IPS-18c (cell line): ENCODE results near the gene PCED1A.
"Not testable (repeated sequence)": the region's sequence is repeated elsewhere in the genome, so short reads cannot be mapped to it uniquely, and the experiment has no call there.

Source experiments
- H3K4me3 ChIP-seq: 2 replicates; pipeline ENCODE4 v1.7.0; 2013; ENCODE audit warnings: low read depth, mild to moderate bottlenecking, low read length, moderate library complexity; ENCODE audit not compliant: insufficient read depth
- H3K9me3 ChIP-seq: one replicate; pipeline ENCODE4 v1.6.1; 2013; ENCODE audit warnings: mild to moderate bottlenecking, low read length, moderate library complexity; ENCODE audit not compliant: control insufficient read depth, insufficient read depth

The PCED1A gene

DNA sequence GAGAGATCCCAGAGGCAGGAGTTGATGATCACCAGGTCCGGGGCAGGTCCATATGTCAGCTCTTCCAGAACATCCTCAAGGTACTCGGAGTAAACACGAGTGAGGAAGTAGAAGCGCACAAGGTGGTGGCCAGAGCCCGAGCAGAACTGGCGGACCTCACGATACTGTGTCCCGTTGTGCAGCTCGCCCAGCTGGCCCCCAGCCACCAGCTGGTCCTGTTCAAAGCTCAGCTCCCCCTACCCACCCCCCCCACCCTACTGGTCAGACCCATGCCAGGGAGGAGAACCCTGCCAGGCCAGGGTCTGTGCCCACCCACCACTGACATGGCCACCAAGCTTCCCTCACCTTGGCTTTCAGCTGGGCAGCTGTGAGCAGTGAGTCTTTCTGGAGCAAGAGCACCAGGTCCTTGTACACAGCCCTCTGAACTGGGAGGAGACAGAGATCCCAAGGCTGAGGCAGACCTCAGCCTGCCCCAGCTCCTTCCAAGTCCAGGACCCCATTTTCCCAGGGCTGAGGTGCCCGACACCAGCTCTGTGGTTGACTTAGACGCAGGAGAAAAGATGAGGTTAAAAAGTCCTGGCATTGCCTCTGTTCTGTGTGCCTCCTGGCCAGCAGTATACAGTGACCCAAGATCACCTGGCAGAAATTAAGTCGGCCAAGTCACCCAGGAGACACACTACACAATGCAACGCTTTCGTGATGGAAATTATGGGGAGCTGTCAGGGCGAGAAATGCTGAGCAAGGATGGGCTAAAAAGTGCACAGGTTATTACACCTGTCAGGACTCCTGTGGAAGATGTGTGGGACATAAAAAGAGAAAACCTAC is 1.4 kb downstream of the PCED1A start:
- Histone ChIP-seq H3K9me3 (no peaks in the 10 kb centered on the region), H3K4me3 (no peak overlapping the region)

- H3K4me3 ChIP-seq, result no peak overlapping the region
Observed at GRCh38 chr20:2838170-2838797, 2.2 kb downstream of the PCED1A start.

GRCh38 chr20:2837221-2837960 is 3.1 kb downstream of the PCED1A start:
- no peak overlapping the region for H3K4me3 ChIP-seq
- no peaks in the 10 kb centered on the region for H3K9me3 ChIP-seq

More at GRCh38 chr20:2838170-2838797, 2.2 kb downstream of the PCED1A start:
- H3K9me3 ChIP-seq, result no peaks in the 10 kb centered on the region

DNA sequence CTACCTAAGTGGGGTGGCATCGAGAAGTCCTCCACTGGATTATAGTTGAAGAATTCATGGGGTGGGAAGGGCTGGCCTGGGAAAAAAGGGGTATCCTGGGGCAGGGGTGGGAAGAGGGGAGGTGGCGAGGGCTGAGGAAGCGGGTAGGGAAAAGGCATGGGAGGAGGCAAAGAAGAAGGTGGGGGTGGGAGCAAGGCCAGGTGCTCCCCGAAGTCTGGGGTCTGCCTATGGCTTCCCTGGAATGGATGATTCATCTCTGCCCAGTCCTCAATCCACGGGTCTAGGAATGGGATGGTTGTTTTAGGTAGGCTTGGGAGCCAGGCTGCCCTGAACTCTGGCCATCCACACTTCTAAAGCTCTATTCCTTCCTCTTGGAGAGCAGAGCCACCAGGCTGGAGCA is 4.4 kb downstream of the PCED1A start:
- no peak overlapping the region for H3K4me3 ChIP-seq
- H3K9me3 ChIP-seq, result no peaks in the 10 kb centered on the region

DNA sequence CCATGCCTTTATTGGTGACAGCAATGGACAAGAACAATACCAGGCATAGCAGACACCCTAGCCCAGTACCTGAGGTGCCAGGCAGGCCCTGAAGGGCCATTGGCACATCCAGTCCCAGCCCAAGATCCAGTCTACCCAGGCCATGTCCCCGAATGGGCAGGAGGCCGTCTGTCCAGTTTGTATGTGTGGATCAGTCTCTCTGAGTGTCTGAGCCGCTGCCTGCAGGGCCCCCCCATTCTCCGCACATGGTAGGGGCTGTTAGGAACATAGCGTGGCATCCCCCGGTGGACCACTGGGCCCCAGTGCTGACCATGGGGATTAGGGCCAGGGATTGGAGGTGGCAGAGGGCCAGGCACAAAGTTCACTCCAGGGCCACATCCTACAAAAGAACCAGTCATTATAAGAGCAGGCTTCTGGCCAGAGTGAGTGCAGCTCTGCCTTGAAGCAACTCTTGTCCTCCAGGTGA is 5.1 kb downstream of the PCED1A start:
- Histone ChIP-seq H3K9me3 (no peaks in the 10 kb centered on the region), H3K4me3 (no peak overlapping the region)

GRCh38 chr20:2834401-2835110 is 5.9 kb downstream of the PCED1A start:
- no peak overlapping the region for H3K4me3 ChIP-seq
- no peaks in the 10 kb centered on the region for H3K9me3 ChIP-seq

DNA sequence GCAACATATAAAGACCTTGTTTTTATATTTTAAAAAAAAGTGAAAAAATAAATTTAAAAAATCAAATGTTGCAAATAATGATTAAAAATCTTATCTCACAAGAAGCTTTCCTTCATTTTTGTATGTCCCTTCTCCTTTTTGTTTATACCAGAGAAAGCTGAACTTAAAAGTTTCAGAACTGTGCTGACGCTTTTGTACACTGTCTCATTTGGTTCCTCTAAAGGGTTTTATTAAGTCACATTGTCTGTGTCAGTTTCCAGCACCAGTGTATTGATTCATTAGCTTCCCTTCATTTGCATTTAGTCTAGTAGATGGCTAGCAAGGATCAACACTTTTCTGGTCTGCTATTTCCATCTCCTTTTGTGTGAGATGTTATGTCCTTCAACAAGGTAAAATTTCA is 6.7 kb downstream of the PCED1A start:
- H3K9me3 ChIP-seq, result no peaks in the 10 kb centered on the region
- H3K4me3 ChIP-seq, result no peak overlapping the region

- H3K4me3 ChIP-seq, H3K9me3 ChIP-seq: not testable (repeated sequence)
Observed at GRCh38 chr20:2831206-2831605, 9.2 kb downstream of the PCED1A start.

DNA sequence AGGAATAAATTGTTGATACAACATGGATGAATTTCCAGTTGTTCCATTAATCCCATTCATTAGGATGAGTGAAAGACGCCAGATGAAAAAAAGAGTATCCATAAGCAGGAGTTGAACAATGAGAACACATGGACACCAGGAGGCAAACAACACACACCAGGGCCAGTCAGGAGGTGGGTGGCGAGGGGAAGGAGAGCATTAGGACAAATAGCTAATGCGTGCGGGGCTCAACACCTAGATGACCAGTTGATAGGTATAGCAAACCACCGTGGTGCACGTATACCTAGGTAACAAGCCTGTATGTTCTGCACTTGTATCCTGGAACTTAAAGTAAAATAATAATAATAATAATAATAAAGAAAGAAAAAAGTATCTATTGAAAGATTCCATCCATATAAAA is 11.1 kb downstream of the PCED1A start:
- H3K9me3 ChIP-seq, result no peaks in the 10 kb centered on the region
- H3K4me3 ChIP-seq, result no peak overlapping the region

GRCh38 chr20:2826655-2827054 is 13.8 kb downstream of the PCED1A start:
- no peaks in the 10 kb centered on the region for H3K9me3 ChIP-seq

GRCh38 chr20:2825761-2826160 is 14.7 kb downstream of the PCED1A start:
- Histone ChIP-seq H3K9me3 (no peaks in the 10 kb centered on the region), H3K4me3 (no peak overlapping the region)

More at GRCh38 chr20:2826655-2827054, 13.8 kb downstream of the PCED1A start:
- no peak overlapping the region for H3K4me3 ChIP-seq

DNA sequence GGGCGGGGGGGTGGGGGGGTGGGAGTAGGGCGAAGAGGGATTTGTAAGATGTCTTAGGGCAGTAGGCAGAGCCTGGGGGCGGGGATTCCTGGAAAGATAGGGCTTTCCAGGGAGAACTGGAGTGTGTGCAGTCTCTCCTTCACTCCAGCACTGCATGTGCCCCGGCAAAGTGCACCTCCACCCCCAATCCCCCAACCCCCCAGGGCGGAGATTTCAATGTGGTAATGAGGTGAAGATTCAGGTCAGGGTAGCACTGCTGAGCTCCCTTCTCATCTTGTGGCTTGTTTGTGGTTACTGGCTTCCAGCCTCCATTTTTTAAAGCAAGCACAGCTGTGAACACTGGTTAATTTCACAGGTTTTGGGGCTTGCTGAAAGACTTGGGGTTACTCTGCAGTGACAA is 18.4 kb downstream of the PCED1A start:
- H3K4me3 ChIP-seq, result no peak overlapping the region
- no peaks in the 10 kb centered on the region for H3K9me3 ChIP-seq

DNA sequence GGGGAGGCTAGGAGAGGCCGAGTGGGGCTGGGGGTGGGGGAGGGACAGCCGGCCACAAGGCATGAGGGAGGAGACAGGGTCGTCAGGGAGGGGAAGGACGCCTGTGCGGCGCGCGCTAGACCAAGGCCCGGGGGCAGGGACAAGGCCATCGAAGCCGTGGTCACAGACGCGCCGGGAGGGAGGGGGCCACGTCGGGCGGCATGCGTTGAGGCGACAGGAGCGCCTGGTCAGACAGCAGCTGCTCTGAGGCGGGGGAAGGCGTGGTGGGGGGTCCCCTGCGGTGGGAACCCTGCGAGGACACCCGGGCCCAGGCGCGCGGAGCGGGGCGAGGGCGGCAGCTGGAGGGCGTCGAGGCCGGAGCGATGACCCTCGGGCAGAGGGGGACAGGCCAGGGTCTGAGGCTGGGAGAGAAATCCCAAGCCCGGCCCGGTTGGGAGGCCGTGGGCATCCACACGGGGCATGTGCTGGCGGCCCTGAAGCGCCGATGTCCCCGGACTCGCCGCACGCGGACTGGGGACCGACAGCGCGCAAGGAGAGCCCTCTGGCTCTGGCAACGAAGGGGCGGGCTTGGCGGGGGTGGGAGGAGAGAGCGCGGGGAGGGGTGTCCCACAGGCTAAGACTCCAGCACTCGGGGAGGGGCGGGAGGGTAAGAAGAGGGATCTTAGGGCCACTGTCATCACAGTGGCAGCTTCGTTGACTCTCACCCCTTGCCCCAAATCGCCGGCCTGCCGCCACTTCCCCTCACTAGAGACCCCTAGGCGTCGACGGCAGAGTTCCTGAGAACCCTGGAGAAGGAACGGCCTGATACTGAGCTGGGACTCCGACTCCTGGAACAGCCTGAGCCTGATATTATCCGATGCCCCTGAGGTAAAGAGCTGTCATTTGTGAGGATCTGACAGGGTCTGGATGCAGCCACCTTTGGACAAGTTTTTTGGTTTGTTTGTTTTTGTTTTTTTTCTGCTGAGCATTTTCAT is 19.3 kb downstream of the PCED1A start:
- Histone ChIP-seq H3K9me3 (no peaks in the 10 kb centered on the region), H3K4me3 (peak overlapping the region; percentile 31; the same call in 1 of the 2 replicates)

- H3K9me3 ChIP-seq, result no peaks in the 10 kb centered on the region
- H3K4me3 ChIP-seq, result no peak overlapping the region; the same call in 1 of the 2 replicates
Observed at GRCh38 chr20:2820084-2820895, 20.2 kb downstream of the PCED1A start.

GRCh38 chr20:2817891-2818595 is 22.4 kb downstream of the PCED1A start:
- no peak overlapping the region for H3K4me3 ChIP-seq
- H3K9me3 ChIP-seq, result no peaks in the 10 kb centered on the region
